K562 (cell line): ENCODE measurements around the gene RAI1. TPM values are rescaled to one million over a fixed set of nuclear protein-coding genes. Genes with fewer than 3 reads are reported as not detected.

Experiments
- CTCFL ChIP-seq: IDR thresholded peaks from 2 replicates; pipeline ENCODE4 v1.6.1; 2011; ENCODE audit warnings: borderline replicate concordance, low read depth, mild to moderate bottlenecking, moderate library complexity, low read length; ENCODE audit not compliant: insufficient read depth, poor library complexity, severe bottlenecking
- ESRRA ChIP-seq: fragments of 450-650 bp; IDR thresholded peaks from 2 replicates; pipeline ENCODE4 v1.6.1; 2014; ENCODE audit warnings: low read depth, mild to moderate bottlenecking, moderate library complexity, borderline replicate concordance
- HMGN3 ChIP-seq: IDR thresholded peaks from 2 replicates; pipeline ENCODE4 v1.6.1; 2011; ENCODE audit warnings: borderline replicate concordance, low read depth, mild to moderate bottlenecking, mixed read lengths, low read length; ENCODE audit not compliant: insufficient read length; ENCODE audit errors: extremely low read depth
- NR2C2 ChIP-seq, 2 experiments: fragments of 200-800 bp in 1 of 2; sonication (Bioruptor generic) in 1 of 2; sonication (generic) in 1 of 2; formaldehyde crosslinking in 1 of 2; IDR thresholded peaks; 2 replicates each; pipeline versions ENCODE4 v1.6.1 to v1.8.0; 2016 to 2022; ENCODE audit warnings: mild to moderate bottlenecking in 1 of 2, missing compliant biosample characterization in 1 of 2, missing genetic modification characterization in 1 of 2, missing genetic modification reagents in 1 of 2
- PRDM10 ChIP-seq: fragments of 450-650 bp; IDR thresholded peaks from 2 replicates; pipeline ENCODE4 v1.6.1; 2018; ENCODE audit not compliant: partially characterized antibody
- RBFOX2 ChIP-seq: fragments of 200-400 bp; formaldehyde crosslinking; IDR thresholded peaks from 2 replicates; pipeline ENCODE4 v1.6.1; 2017; ENCODE audit warnings: low read depth, mild to moderate bottlenecking, low read length, moderate library complexity
- TAL1 ChIP-seq: fragments of 450-650 bp; IDR thresholded peaks from 2 replicates; pipeline ENCODE4 v1.6.1; 2016; ENCODE audit warnings: mild to moderate bottlenecking
- ZBTB7A ChIP-seq: IDR thresholded peaks from 2 replicates; pipeline ENCODE4 v1.6.1; 2011; ENCODE audit warnings: low read depth, mild to moderate bottlenecking, low read length, moderate library complexity, borderline replicate concordance; ENCODE audit not compliant: control insufficient read depth
- polyA plus RNA-seq, 8 experiments: library from polyadenylated mRNA; depleted of rRNA in 4 of 8; stranded (reverse) in 5 of 8; unstranded in 3 of 8; fragments of >200 nt; fragmentation: Nextera tagmentation in 2 of 8; fragmentation: Illumina TruSeq in 1 of 8; extraction: Ambion mirVana in 2 of 8; extraction: Trizol in 1 of 8; gene quantifications; 2 replicates each; pipeline versions ENCODE4 v1.2.1 to v1.2.3, GENCODE V29; 2011 to 2014; ENCODE audit warnings: inconsistent platforms in 1 of 8, missing spikeins in 1 of 8
- total RNA-seq, 7 experiments: library from RNA; depleted of rRNA in 6 of 7; stranded (reverse); fragments of >200 nt in 6 of 7; fragmentation: Illumina TruSeq in 2 of 7; extraction: Trizol in 2 of 7; gene quantifications; 2 replicates each; pipeline versions ENCODE4 v1.2.1 to v1.2.3, GENCODE V29; 2011 to 2021; ENCODE audit warnings: low replicate concordance in 1 of 7
- TF ChIP-seq, protein P1 (sequence below), 2 experiments: fragments of 200-800 bp in 1 of 2; sonication (Bioruptor generic) in 1 of 2; sonication (generic) in 1 of 2; formaldehyde crosslinking in 1 of 2; IDR thresholded peaks in 1 of 2; conservative IDR thresholded peaks in 1 of 2; 2 replicates each; pipeline versions ENCODE4 v1.5.0 to v1.6.1; 2016 to 2020; ENCODE audit warnings: missing compliant biosample characterization in 1 of 2, missing genetic modification characterization in 1 of 2, missing genetic modification reagents in 1 of 2
- TF ChIP-seq, protein P2 (sequence below): fragments of 200-800 bp; sonication (Bioruptor generic); IDR thresholded peaks from 2 replicates; pipeline ENCODE4 v1.6.1; 2017; ENCODE audit warnings: missing genetic modification characterization, missing compliant biosample characterization
- TF ChIP-seq, protein P3 (sequence below), 3 experiments: IDR thresholded peaks in 2 of 3; conservative IDR thresholded peaks in 1 of 3; 2 replicates each; pipeline ENCODE4 v1.5.1; 2011 to 2012; ENCODE audit warnings: low read length in 3 of 3, mild to moderate bottlenecking in 3 of 3, control low read depth in 2 of 3, improper control_type of control experiment in 1 of 3, inconsistent platforms in 1 of 3, low read depth in 1 of 3, mixed read lengths in 1 of 3, moderate library complexity in 1 of 3; ENCODE audit not compliant: insufficient read depth in 2 of 3

Gene RAI1
- total and polyA plus RNA-seq, 9 of the 15 experiments (the other 6 are each of a cell fraction or from before 2014, with no cell fraction given) = 0.68 to 19.9 (median 5.5) TPM

DNA sequence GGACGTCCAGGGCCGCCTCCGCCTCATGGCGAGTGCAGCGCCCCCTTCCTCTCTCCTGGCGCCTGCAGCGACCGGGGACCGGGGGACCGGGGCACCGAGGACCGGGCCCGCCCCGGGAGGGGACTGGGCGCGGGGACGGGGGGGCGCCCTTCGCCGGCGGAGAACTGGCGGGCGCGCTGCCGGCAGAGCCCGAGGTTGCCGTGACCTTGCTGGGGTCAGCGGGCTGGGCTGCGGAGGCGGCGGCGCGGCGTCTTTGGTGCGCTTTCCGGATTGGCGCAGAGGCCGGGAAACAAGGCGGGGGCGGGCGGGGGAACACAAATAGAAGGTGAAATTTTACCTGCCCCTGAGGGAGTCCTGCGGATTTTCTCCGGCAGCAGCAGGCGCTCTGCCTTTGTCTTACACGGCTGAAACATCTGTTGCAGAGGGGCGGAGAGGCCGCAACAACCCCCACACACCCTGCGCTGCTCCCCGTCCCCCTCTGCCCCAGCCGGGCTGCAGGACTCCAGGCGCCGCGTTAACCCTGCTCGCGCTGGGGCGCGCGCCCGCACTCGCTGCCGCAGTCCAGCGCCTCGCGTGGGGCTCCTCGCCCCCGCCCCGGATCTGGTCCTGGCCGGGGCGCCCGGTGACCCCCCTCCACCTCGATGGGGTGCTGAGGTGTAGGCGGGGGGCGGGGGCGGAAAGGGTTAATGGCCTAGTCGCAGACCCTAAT, 102.0 kb downstream of the RAI1 start (continued):
- TF ChIP-seq CTCFL = no peak
- peak; percentile 11 for TF ChIP-seq HMGN3
- TF ChIP-seq ZBTB7A = peak; percentile 15; the same call in 1 of the 2 replicates
- TF ChIP-seq ESRRA = peak; percentile 73
- TF ChIP-seq RBFOX2 = peak; percentile 43
- TF ChIP-seq, protein P1, sequence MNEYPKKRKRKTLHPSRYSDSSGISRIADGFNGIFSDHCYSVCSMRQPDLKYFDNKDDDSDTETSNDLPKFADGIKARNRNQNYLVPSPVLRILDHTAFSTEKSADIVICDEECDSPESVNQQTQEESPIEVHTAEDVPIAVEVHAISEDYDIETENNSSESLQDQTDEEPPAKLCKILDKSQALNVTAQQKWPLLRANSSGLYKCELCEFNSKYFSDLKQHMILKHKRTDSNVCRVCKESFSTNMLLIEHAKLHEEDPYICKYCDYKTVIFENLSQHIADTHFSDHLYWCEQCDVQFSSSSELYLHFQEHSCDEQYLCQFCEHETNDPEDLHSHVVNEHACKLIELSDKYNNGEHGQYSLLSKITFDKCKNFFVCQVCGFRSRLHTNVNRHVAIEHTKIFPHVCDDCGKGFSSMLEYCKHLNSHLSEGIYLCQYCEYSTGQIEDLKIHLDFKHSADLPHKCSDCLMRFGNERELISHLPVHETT (CRISPR knock-in tag; conservative IDR thresholded peaks at IDR 0.05 in 1 of 2, IDR thresholded peaks at IDR 0.05 in 1 of 2) = peak in 1 of 2 experiments; percentile 72; a peak in 1 of 4 replicates
- peak; percentile 89 for TF ChIP-seq PRDM10
- TF ChIP-seq NR2C2 (CRISPR knock-in tag; IDR thresholded peaks at IDR 0.05) = no peak
- peak; percentile 83 for TF ChIP-seq NR2C2 (tag; IDR thresholded peaks at IDR 0.05)
- TF ChIP-seq, protein P2, sequence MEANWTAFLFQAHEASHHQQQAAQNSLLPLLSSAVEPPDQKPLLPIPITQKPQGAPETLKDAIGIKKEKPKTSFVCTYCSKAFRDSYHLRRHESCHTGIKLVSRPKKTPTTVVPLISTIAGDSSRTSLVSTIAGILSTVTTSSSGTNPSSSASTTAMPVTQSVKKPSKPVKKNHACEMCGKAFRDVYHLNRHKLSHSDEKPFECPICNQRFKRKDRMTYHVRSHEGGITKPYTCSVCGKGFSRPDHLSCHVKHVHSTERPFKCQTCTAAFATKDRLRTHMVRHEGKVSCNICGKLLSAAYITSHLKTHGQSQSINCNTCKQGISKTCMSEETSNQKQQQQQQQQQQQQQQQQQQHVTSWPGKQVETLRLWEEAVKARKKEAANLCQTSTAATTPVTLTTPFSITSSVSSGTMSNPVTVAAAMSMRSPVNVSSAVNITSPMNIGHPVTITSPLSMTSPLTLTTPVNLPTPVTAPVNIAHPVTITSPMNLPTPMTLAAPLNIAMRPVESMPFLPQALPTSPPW (CRISPR knock-in tag) = peak; percentile 66
- no peak for TF ChIP-seq TAL1
- TF ChIP-seq, protein P3, sequence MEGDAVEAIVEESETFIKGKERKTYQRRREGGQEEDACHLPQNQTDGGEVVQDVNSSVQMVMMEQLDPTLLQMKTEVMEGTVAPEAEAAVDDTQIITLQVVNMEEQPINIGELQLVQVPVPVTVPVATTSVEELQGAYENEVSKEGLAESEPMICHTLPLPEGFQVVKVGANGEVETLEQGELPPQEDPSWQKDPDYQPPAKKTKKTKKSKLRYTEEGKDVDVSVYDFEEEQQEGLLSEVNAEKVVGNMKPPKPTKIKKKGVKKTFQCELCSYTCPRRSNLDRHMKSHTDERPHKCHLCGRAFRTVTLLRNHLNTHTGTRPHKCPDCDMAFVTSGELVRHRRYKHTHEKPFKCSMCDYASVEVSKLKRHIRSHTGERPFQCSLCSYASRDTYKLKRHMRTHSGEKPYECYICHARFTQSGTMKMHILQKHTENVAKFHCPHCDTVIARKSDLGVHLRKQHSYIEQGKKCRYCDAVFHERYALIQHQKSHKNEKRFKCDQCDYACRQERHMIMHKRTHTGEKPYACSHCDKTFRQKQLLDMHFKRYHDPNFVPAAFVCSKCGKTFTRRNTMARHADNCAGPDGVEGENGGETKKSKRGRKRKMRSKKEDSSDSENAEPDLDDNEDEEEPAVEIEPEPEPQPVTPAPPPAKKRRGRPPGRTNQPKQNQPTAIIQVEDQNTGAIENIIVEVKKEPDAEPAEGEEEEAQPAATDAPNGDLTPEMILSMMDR (IDR thresholded peaks at IDR 0.05 in 2 of 3, conservative IDR thresholded peaks at IDR 0.05 in 1 of 3; ENCODE audit: insufficient read depth in 2 of 3, low read depth in 1 of 3, low read length in 3 of 3) = 0 out of 6 replicates have a peak, but pooled peaks of 1 of the 3 experiments have one; percentile 9
